NCI-H524 (cell line): Measurements from ENCODE around the gene GPSM3.

ENCODE experiments used
- DNase-seq, 2 experiments: peaks; one replicate each; lab custom pipeline; 2025; lab: John Stamatoyannopoulos, UW

The GPSM3 gene

DNA sequence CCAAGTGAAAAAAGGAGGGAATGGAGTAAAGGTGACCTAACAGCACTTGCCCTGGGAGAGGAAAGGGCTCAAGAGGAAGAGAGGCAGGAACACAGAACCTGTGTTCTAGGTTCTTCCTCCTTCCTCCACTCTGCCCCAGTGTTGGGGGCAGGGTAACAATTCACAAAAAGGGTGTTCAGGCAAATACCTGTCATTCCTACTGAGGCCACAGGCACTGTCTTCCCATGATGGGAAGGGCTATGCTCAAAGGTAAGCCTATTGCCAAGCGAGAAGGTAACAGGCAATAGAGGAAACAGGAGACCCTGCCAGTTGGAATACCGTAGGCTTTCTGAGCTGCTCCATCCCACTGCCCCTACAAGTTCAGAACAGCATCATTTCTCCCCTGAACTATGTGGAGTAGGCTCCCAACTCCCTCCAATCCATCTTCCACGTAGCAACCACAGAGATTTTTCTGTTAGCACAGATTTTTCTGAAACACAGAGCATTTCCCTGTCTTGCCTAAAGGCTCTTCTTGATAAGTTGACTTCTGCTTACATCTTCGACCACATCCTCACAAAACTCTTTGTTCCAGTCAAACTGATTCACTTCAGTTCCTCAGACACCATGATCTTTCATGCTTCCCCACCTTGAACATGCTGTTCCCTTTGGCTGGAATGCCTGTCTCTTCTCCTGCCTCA lies 19.3 kb downstream of the GPSM3 start:
- DNase-seq = no peak

DNA sequence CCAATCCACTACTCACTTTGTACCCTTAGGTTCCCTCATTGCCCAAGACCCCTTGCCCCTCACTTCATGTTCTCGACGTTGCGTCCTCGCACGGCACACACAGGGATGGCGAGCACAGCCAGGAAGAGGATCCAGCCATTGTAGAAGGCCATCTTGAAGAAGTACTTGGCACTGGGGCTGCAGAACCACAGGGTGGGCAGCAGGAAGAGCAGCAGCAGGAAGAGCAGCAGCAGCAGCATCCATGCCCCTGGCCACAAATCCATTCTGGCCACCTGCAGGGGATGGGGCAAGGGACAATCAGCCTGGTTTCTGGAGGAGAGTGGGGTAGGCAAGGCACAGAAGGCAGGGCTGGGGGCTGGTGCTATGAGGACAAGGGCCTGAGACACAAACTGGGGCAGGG lies 21.2 kb downstream of the GPSM3 start:
- no peak for DNase-seq

DNA sequence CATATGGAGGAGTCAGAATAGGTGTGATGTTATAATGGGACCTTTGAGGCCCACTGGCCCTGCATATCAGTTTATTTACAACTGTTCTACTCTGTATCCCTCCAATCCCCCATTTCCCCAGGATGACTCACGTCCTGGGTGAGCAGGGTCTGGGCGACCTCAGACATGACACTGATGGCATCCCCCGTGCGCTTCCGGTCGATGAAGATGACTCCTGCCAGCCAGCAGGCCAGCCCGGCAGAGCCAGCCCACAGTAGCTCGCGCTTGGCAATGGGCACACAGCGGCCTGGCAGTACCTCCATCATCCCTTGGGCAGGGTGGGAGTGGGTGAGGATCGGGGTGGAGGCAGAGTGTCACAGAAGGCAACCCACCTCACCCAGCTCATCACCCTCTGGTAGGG lies 22.1 kb downstream of the GPSM3 start:
- no peak for DNase-seq

DNA sequence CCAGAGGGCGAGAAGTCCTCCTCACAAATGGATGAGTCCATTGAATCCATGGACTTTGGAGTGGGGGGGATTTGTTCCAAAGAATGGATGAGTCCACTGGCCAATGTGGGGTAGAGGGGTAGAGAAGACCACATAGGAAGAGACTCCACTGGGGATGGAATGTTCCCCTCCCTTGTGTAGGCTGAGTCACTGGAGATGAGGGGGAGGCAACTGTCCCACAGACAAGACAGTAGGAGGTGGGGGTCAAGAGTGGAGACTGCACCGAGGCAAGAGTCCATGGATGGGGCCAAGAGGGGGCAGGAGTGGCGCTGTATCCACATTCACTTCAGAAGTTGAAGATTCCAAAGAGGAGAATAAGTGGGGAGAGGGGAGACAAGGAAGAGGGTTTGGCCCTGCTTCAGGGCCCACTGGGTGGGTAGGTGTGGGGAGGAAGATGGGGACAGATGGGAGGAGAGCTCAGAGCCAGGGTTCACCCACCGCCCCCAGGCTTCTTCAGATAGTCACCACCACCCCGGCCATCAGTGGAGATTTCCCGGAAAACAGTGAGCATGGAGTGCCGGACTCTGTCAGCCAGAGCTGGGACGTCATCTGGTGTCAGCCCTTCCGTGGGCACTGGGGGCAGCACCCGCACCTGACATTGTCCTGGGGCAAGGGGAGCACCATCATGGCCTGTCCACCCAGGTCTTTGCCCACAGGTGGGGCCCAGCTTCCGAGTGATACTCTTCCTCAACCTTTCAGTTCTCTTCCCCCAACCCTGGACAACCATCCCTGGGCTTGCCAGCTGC lies 23.4 kb downstream of the GPSM3 start:
- no peak for DNase-seq

DNA sequence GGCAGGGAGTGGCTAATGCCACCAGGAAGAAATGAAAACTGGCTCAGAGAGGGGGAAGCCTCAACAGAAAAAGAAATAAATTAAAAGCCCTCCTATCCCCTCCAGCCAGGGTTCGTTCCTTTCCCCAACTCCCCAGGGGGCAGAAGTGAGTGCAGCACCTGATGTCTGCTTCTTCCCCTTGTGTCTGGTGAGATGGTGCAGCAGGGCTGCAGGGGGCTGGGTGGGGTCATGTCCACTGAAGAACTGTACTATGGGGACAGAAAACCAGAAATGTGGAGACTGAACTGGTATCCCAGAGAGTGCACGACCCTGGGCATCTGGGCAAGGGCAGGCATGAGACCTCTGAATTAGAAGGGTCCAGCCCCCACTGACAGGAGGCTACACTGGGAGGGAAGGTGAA lies 24.1 kb downstream of the GPSM3 start:
- DNase-seq = no peak

DNA sequence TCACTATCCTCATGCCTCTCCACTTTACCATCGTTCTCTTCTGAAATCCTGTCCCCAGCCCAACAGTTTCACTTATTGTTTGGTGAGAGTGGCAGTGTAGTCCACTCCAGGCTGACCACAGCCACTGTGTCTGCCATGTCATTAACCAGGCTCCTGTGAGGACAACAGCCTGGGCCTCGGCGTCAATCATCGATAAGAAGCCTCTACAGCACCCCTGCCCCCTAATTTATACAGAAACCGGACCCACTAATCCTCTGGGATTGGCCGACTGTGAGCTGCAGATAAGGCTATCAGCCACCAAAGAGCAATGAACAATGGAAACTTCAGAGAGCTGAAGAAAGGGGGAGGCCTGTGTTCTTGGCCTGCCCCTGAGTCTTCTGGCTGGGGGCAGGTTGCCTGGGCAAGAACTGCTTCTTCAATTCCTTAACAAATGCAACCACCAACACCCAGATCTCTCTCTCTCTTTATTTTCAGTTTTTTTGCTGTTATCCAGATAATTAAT lies 24.6 kb downstream of the GPSM3 start:
- DNase-seq = no peak

DNA sequence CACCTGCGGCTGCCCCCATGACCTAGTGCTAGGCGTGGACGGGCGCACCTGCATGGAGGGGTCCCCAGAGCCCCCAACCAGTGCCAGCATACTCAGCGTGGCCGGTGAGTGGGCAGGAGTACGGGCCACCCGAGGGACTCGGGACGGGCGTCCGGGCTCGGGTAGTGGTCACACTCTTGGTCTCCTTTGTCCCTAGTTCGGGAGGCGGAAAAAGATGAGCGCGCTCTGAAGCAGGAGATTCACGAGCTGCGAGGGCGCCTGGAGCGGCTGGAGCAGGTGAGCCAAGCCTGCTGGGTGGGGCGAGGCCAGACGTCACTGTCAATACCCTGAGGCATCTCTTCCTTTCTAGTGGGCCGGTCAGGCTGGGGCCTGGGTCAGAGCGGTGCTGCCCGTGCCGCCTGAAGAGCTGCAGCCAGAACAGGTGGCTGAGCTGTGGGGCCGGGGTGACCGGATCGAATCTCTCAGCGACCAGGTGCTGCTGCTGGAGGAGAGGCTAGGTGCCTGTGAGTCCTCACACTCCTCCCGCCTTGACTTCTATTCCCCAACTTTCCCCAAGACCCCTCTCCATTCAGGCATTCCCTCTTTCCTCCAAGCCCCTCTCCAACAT lies 25.2 kb downstream of the GPSM3 start:
- no peak for DNase-seq

DNA sequence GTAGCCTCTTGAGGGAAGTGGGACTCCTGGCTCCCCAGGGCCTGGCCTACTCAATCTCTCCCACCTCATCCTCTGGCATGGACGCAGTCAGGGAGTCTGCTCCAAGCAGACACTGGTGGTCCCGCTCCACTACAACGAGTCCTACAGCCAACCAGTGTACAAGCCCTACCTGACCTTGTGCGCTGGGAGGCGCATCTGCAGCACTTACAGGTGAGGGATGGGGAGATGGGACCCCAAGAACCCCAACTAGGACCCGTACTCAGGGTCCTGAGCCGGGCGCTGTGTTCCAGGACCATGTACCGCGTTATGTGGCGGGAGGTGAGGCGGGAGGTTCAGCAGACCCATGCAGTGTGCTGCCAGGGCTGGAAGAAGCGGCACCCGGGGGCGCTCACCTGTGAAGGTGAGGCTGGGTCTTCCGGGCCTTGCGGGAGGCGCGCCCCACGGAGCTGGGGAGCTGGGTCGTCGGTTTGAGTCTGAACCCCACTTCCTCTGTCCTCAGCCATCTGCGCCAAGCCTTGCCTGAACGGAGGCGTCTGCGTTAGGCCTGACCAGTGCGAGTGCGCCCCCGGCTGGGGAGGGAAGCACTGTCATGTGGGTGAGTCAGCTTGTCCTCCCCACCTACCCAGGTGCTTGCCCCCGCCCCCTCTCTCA lies 25.9 kb downstream of the GPSM3 start:
- no peak for DNase-seq

DNA sequence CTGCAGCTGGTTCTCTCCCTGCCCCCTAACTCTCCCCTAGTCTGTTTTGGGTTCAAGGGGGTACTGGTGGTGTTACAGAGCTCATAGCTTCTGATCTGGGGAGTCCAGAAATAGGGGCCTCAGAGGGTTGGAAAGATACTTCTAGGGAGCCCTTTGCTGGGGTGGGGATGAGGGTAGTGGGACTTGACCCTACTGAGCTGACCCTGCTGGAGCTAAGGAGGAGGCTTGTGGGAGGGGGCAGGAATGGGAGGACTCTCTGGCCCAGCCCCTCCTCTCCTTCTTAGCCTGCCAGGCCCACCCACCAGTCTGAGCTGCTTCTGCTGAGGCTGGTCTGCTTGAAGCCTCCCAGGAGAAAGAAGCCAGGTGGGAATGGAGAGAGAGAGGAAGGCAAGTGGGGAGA lies 28.1 kb downstream of the GPSM3 start, which contains the start of gene EGFL8:
TSS of gene EGFL8 (plus strand) at position 301 of the 400 bp plus-strand sequence. CDS start 1,571 bp downstream, outside the sequence.
- no peak for DNase-seq

DNA sequence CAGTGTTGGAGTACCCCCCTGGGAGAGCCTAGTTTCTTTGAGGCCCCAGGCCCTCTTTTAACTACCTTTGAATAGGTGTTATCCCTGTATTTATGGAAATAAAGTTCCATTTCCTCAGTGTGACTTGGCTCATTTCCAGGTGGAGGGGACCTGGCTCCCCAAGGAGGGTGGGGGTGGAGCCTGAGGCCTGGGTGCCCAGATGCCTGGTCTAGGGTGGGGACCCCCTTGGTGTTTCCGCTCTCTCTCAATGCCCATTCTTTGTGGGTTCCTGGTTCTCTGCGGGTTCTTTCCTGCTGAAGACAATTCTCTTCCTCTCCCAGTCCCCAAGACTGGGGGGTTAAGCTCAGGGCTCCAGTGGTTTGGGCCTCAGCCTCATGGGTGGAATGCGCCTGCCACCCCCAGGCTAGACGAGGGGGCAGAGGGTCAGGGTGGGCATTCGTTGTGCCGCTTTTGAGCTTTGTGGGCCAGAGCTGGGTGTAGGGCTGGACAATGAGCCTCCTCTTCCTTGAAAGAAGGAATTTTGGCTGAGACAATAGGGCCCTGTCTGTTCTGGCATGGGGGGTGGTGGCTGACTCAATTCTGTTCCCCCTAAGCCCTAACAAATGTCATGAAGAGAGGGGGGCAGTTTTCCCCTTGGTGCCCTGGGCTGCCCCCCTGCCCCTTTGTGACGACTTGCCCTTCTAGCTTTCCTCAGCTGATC lies 28.7 kb downstream of the GPSM3 start:
- DNase-seq = no peak

DNA sequence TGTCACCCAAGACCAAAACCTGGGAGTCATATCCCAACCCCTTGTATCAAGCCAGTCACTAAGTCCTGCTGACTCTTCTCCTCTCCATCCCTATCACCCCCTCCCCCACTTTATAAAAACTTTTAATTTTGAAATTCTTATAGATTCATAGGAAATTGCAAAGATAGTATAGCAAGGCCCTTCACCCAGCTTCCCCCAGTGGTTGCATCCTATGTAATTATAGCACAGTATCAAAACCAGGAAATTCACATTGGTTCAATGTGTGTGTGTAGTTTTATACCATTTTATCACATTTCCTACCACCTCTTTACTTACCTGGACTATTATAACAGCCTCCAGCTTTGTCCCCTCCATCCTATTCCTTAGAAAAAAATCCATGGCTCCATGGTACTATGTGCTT lies 34.4 kb downstream of the GPSM3 start:
- DNase-seq = no peak

DNA sequence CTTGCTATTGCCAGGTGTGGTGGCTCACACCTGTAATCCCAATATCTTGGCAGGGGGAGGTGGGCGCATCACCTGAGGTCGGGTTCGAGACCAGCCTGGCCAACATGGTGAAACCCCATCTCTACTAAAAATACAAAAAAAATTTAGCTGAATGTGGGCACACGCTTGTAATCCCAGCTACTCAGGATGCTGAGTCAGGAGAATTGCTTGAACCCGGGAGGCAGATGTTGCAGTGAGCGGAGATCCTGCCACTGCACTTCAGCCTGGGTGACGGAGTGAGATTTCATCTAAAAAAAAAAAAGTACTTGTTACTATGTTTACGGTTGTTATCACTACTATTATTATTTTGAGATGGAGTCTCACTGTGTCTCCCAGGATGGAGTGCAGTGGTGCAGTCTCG lies 35.6 kb downstream of the GPSM3 start:
- DNase-seq = no peak

DNA sequence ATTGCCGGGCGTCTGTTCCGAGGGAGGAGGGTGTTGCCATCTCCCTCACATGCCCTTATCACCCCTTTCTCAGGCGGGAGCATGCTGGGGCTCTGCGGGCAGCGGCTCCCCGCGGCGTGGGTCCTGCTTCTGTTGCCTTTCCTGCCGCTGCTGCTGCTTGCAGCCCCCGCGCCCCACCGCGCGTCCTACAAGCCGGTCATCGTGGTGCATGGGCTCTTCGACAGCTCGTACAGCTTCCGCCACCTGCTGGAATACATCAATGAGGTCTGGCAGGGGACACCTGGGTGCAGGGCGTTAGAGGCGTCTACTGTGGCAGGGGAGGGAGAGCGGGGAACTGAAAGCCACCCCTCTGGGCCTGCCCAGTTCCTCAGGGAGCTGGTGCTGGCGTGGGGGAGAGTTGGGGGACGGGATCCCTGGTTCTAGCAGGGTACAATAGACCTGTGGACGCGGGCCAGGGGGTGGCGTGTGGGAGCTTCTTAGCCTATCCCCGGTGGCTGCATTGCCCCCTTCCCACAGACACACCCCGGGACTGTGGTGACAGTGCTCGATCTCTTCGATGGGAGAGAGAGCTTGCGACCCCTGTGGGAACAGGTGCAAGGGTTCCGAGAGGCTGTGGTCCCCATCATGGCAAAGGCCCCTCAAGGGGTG lies 37.8 kb downstream of the GPSM3 start:
- peak; percentile 59 to 82 for DNase-seq

DNA sequence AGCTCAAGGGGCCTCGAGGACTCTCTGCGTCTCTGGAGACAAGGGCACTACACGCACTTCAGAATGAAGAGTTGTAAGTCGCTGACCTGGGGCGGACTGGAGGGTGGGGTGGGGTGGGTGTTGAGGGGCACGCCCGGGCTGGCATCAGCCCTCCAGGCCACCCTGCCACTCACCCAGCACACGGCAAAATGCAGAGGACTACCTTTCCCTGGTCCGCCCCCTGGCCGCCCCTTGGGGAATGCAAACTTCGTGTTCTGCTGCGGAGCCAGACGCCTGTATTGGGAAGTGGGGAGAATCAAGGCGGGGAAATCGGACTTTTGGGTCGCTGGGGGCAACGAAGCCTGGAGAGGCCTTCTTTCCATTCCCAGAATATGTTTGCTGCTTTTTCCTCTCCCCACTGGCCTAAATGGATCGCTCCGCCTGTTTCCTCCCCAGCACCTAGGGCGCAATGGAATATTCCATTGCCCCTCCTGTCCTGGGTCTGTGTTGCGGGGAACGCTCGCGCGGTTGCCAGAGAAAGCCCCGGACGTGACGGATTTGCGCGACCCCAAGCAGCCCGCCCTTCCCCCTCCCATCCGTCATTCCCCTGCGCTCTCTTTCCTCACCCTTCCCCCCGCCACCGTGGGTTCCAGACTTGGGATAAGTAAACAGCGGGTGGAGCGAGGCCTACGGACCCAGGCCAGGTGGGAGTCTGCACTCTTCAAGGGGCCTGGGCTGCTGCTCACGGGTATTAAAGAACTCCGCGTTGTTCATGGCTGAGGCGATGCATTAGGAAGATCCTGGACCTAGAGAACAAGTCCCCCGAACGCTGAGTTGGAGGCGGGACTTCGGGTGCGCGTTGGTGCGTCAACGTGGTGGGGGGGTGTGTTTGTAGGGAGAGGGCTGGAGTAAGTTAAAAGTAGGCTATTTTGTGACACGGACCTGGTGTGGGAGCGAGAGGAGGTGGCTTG lies 38.6 kb downstream of the GPSM3 start, which contains the start of gene PPT2:
TSS of gene PPT2 (plus strand) at position 578 of the 950 bp plus-strand sequence. CDS start 454 bp downstream, outside the sequence.
- peak; percentile 88 to 89 for DNase-seq

DNA sequence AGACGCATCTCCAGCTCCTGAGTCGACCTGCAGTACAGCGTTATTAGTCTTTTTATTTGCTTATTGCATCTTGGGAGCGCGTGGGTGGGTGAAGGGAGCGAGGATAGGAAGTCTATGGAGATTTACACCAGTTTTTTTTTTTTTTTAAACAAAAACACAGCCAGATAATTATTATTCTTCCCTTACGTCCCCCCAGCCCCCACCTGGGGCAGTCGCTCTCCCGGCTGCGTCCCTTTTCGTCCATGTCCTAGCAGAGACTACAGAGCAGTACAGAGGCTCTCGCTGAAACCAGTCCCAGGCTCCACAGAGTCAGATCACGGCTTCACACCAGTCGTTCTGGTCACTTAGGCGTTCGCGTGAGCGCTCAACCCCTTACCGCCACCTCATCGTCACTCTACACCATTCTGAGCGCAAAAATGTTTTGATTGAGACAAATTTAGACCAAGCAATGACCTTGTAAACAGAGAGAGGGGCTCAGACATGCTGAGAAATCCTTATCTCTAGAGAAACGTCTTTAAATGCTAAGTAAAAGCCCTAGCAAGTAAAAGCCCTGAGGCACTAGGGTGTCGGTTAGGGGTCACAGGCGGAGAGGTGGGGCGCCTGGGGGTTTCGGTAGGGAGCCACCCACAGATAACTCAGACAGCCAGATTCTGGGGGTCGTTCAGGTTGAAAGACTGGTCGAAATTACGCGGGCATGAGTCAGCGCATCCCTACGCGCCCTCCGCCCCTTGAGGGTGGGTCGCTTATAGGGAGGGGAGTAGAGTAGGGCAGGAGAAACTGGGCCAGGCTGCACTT lies 39.5 kb downstream of the GPSM3 start:
- DNase-seq = no peak

DNA sequence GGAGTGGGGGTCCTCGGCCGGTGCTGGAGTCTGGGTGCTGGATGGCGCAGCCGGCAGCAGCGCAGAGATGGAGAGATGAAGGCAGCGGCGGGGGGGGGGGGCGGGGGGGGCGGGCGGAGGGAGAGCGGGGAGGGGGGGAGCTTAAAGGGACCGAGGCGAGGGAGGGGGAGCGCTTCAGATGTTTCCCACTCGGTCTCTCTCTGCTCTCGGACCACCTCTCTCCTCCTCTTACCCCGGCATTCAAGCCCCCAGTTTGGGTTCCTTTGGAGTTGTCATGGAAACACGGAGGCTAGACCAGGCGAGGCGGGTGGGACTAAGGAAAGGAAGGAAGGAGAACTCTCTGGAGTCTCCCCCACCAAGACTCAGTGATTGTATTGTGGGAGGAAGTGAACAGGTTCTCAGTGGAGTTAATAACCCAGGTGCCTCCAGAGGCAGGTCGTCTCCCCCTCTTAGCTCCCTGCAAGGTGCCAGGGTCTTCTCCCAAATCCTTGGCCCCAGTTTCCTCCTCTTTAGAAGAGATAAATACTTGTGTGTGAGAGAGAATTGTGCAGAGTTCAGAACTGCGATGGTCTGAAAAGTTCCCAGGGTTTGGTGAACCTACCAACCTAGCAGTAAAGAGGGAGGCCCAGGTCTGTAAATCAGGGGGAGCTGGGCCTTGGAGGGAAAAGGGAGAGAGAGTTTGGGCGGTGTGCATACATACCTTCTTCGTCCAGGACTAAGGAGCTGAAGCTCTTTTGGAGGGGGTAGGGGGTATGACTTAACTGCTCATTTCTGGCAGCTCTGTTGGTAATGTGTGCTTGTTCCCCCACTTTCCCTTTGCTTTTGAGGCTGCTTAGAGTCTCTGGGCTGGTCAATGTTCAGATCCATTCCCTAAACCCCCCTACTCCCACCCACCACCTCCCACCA lies 40.3 kb downstream of the GPSM3 start, which contains the start of gene PRRT1:
TSS of gene PRRT1 (minus strand) at position 77 of the 906 bp plus-strand sequence. CDS start 112 bp downstream, outside the sequence.
- peak; percentile 29 to 42 for DNase-seq

DNA sequence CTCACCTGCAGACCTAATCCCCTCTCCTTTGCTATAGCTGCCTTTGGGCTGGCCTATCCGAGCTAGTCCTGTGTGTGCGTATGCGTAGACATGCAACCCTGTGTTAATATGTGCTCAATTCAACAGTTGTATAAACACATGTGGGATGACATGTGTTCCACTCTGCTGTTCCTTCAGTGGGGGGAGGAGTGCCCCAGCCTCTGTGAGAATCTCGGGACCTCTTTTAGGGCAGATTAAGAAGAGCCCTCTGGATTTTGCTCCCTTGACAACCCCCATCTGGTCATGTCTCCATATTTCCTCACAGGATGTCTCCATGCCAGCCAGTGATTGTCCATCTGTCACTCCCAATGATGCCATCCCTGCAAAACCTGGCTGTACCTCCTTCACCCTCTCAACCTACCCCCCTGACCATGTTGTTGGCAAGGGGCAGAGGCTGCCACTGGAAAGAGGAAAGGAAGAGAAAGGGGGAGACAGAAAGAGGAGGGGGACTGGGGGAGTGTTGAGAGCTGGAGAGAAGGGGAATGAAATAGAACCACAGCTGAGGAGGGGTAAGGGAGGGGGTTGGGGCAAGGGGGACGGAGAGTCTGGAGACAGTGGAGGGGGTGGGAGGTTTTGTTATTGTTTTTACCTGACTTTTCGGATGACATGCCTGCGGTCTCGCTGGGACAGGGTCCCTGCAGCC lies 41.1 kb downstream of the GPSM3 start:
- peak; percentile 97 to 99 for DNase-seq
